Activated CD8-positive, alpha-beta memory T cell treated with anti-CD3 and anti-CD28 coated beads, Interleukin-2, amount 50 U/mL, for 24 hours (primary cell): ENCODE measurements around the gene ADGRV1.

Experiments
- DNase-seq: peaks from one replicate; pipeline ENCODE4 v3.0.0-alpha.2; 2020; ENCODE audit errors: extremely low read depth

ADGRV1 gene

DNA sequence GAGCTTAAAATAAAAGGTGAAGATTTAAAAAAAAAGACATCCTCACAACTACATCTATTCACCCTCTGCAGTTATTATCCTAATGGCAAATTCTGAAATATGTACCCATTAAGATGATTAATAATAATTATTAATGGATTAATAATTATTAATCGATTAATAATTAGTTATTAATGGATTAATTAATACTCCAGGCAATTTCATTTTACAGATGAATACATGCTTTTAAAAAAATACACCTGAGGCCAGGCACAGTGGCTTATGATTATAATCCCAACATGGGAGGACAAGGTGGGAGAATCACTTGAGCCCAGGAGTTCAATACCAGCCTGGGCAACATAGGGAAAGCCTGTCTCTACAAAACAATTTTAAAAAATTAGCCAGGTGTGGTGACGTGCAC is 642.1 kb downstream of the ADGRV1 start:
- no peak for DNase-seq

- DNase-seq = no peak
Measured at GRCh38 chr5:91206103-91206502, 647.5 kb downstream of the ADGRV1 start.

- no peak for DNase-seq
Measured at GRCh38 chr5:91206734-91207133, 648.1 kb downstream of the ADGRV1 start.

DNA sequence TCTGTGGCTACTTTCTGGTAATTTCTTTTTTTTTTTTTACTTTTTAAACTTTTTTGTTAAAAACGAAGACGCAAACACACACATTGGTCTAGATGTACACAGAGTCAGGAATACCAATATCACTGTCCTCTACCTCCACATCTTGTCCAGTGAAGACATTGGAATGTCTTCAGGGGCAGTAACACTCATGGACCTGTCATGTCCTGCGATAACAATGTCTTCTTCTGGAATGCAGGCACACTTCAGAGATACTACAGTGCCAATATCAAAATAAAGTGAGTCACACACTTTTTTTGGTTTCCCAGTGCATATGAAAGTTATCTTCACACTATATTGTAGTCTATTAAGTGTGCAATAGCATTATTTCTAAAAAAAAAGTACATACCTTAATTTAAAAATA is 648.7 kb downstream of the ADGRV1 start:
- no peak for DNase-seq

DNA sequence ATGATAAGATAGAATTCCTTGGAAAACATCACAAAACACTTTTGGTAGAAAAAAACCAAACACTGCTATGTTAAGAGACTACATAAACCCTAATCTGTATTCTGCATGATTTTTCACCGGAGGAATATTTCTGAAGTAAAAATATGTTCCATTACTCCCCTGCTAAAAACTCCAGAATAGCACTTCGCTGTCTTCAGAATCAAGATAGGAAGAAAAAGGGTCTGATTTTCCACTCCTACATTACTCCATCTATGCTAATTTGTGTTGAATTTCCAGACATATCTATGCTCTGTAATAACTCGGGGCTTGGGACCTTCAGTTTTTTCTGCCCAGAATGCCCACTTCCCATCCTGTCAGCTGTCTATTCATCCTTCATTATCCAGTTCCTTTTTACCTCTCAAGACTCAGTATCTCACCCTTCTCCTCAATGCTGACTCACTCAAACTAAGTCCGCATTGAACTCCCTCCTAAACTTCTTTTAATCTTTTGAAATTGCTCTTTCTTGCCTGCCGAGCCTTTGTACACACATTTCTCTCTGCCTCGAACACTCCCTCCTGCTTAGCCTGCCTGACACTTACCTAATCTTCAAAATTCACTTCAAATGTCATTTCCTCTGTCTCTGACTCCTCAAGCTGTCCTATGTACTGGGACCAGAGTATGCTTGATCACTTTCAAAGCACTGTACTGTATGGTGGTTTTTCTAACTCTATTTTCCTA is 653.6 kb downstream of the ADGRV1 start:
- DNase-seq = no peak

- DNase-seq = no peak
Measured at GRCh38 chr5:91212714-91213092, 654.1 kb downstream of the ADGRV1 start.
